Ovary (tissue), 9 donors: ENCODE measurements around the gene BBX. TPM values are rescaled to one million over a fixed set of nuclear protein-coding genes. Genes with fewer than 3 reads are reported as not detected.
A peak's percentile ranks its signal among the peaks of the same experiment; 100 is the strongest.

ENCODE experiments used
- DNase-seq, 5 donors: peaks; one replicate each; pipeline ENCODE4 v3.0.0-alpha.2; 2019 to 2020
- H3K27ac ChIP-seq, 2 donors: fragments of 200-600 bp; one replicate each; pipeline versions ENCODE4 v1.5.1 to v1.8.0; 2019 to 2022
- H3K27me3 ChIP-seq: fragments of 200-600 bp; one replicate; pipeline ENCODE4 v1.8.0; 2022
- H3K36me3 ChIP-seq: fragments of 200-600 bp; sonication (generic); one replicate; pipeline ENCODE4 v1.5.1; 2019
- H3K4me1 ChIP-seq: one replicate; pipeline ENCODE4 v1.8.1; 2013; ENCODE audit warnings: mild to moderate bottlenecking, moderate library complexity; ENCODE audit not compliant: insufficient read depth
- H3K4me3 ChIP-seq: fragments of 200-600 bp; sonication (generic); one replicate; pipeline ENCODE4 v1.5.1; 2017
- H3K9me3 ChIP-seq, 2 donors: fragments of 200-600 bp in 1 of 2; sonication (generic) in 1 of 2; one replicate each; pipeline versions ENCODE4 v1.5.1 to v1.8.1; 2013 to 2019; ENCODE audit warnings: mild to moderate bottlenecking in 1 of 2, moderate library complexity in 1 of 2
- CTCF ChIP-seq, 3 donors: fragments of 450-650 bp in 2 of 3; fragments of 200-600 bp in 1 of 3; IDR thresholded peaks; one replicate each; pipeline versions ENCODE4 v1.5.1 to v1.8.0; 2016 to 2022; ENCODE audit warnings: antibody characterized with exemption in 3 of 3, mild to moderate bottlenecking in 1 of 3
- EP300 ChIP-seq: sonication (generic); formaldehyde crosslinking; IDR thresholded peaks from one replicate; pipeline ENCODE4 v1.6.1; 2017; ENCODE audit warnings: antibody characterized with exemption
- POLR2A ChIP-seq: fragments of 450-650 bp; IDR thresholded peaks from one replicate; pipeline ENCODE4 v1.6.1; 2017; ENCODE audit warnings: antibody characterized with exemption, mild to moderate bottlenecking, moderate library complexity
- WGBS, 3 donors: extraction: QIAGEN DNeasy Blood & Tissue Kit in 1 of 3; methylation state at CpG; one replicate each; pipeline versions ENCODE4 v1.1.5 to v1.1.7; 2013 to 2017; 5-methylcytosine and 5-hydroxymethylcytosine counted together
- intact Hi-C, 4 donors: fragments of 100-400 bp; cut with DNase I; formaldehyde crosslinking; loops; one replicate each; pipeline versions ENCODE4 v1.11.0 to v1.15.1; 2022 to 2023
- polyA plus RNA-seq, 2 donors: library from polyadenylated mRNA; stranded (reverse); fragments of 200-250 nt in 1 of 2; fragments of 350-450 nt in 1 of 2; fragmentation: Illumina TruSeq in 1 of 2; extraction: RNeasy Lipid Tissue Mini Kit (QIAGEN cat#74804) in 1 of 2; gene quantifications; one replicate each; pipeline ENCODE4 v1.2.3, GENCODE V29; 2013 to 2014
- total RNA-seq, 7 donors: library from RNA; depleted of rRNA in 2 of 7; stranded (reverse); fragments of >200 nt in 2 of 7; fragmentation: NEBNext Ultra II Directional in 3 of 7; extraction: Animal tissue kit (Norgen Biotek cat#: 25700) in 3 of 7; gene quantifications; one replicate each; pipeline versions ENCODE4 v1.1.0 to v1.2.4, GENCODE V29; 2016 to 2023
- donor health status: DM: no; HTN: no; CAD: no; lungs with moderate emphysema.
- donor health status: DM: no; HTN: no; CAD: no.
- donor health status: Bipolar disorder and iron deficiency.
- donor health status: DM: yes; HTN: yes; CAD: no.
- donor health status: DM: no; HTN: no; CAD: no.
- donor health status: DM: yes; HTN: yes; CAD: no.

BBX gene
- total and polyA plus RNA-seq, 9 donors = 15.8 to 114 (median 86.3) TPM

- Histone ChIP-seq H3K9me3 (no peaks in the 10 kb centered on the region), H3K36me3 (no peaks in the 10 kb centered on the region), H3K4me1 (peaks cover 2% of the 10 kb centered on the region), H3K27ac (no peak overlapping the region), H3K27me3 (no peaks in the 10 kb centered on the region), H3K4me3 (no peak overlapping the region)
- DNase-seq = no peak
- intact Hi-C loops = loop anchor here in 2 of 4 donors (5.0 to 10.0 kb wide), 3 partner anchors 56 to 504 kb away; no protein-coding TSS in a partner anchor
- TF ChIP-seq EP300 (no peak), CTCF (IDR thresholded peaks at IDR 0.05) (peak; percentile 21 to 44 (median 38))
- 29 to 36% (median 30%) methylated on average over 6 of the region's 6 CpGs for WGBS, 3 donors
These were observed 218.5 kb downstream of the BBX start for GRCh38 chr3:107740992-107741896.

GRCh38 chr3:107745354-107745753 is 222.6 kb downstream of the BBX start:
- Histone ChIP-seq H3K27ac (no peak overlapping the region), H3K9me3 (no peaks in the 10 kb centered on the region), H3K4me3 (no peak overlapping the region), H3K4me1 (no peaks in the 10 kb centered on the region), H3K27me3 (no peaks in the 10 kb centered on the region), H3K36me3 (no peaks in the 10 kb centered on the region)
- DNase-seq = no peak
- no peak for TF ChIP-seq EP300
- TF ChIP-seq POLR2A = no peak
- TF ChIP-seq CTCF (IDR thresholded peaks at IDR 0.05) = no peak
- intact Hi-C loops = loop anchor here in 1 of 4 donors (10.0 kb wide), 1 partner anchor 61 kb away; no protein-coding TSS in a partner anchor
- 96 to 98% (median 98%) methylated on average over 4 of the region's 4 CpGs for WGBS, 3 donors

- Histone ChIP-seq H3K9me3 (no peaks in the 10 kb centered on the region), H3K4me3 (no peak overlapping the region), H3K27me3 (no peaks in the 10 kb centered on the region), H3K36me3 (no peaks in the 10 kb centered on the region), H3K4me1 (peaks cover 3% of the 10 kb centered on the region), H3K27ac (no peak overlapping the region)
- no peak for TF ChIP-seq POLR2A
- TF ChIP-seq EP300 = no peak
- TF ChIP-seq CTCF (IDR thresholded peaks at IDR 0.05) = no peak
- intact Hi-C loops = no loop called here
- DNase-seq = no peak
- WGBS, 3 donors = 83 to 93% (median 91%) methylated on average over 3 of the region's 3 CpGs
These were observed 229.6 kb downstream of the BBX start for GRCh38 chr3:107752202-107752990.

- intact Hi-C loops = no loop called here
- DNase-seq = peak in 2 of 5 donors; percentile 23 to 40
These were observed 230.7 kb downstream of the BBX start for GRCh38 chr3:107753494-107753893.

More at GRCh38 chr3:107753494-107753893, 230.7 kb downstream of the BBX start:
- Histone ChIP-seq H3K27ac (no peak overlapping the region), H3K27me3 (no peaks in the 10 kb centered on the region), H3K9me3 (no peaks in the 10 kb centered on the region), H3K36me3 (no peaks in the 10 kb centered on the region), H3K4me1 (peaks cover 3% of the 10 kb centered on the region), H3K4me3 (no peak overlapping the region)
- WGBS, 3 donors = 40 to 44% (median 41%) methylated on average over 2 of the region's 2 CpGs
- TF ChIP-seq CTCF (IDR thresholded peaks at IDR 0.05) = peak in 1 of 3 donors; percentile 6
- TF ChIP-seq POLR2A = no peak
